HCT116 (cell line): ENCODE results near the gene HEMK1.

ENCODE experiments used
- ATF3 ChIP-seq: IDR thresholded peaks from 2 replicates; pipeline ENCODE4 v1.6.1; 2012
- CTCF ChIP-seq, 3 experiments: fragments of 200-600 bp in 1 of 3; sonication (generic) in 1 of 3; IDR thresholded peaks in 2 of 3; conservative IDR thresholded peaks in 1 of 3; 2 replicates each; pipeline ENCODE4 v1.5.1; 2012 to 2017; ENCODE audit warnings: low read depth in 2 of 3, low read length in 2 of 3, antibody characterized with exemption in 1 of 3, borderline replicate concordance in 1 of 3, control low read depth in 1 of 3, mild to moderate bottlenecking in 1 of 3, mixed read lengths in 1 of 3, mixed run types in 1 of 3, moderate library complexity in 1 of 3; ENCODE audit not compliant: insufficient read depth in 1 of 3
- ELF1 ChIP-seq: IDR thresholded peaks from 2 replicates; pipeline ENCODE4 v1.6.1; 2012; ENCODE audit warnings: low read depth, borderline replicate concordance
- EZH2 ChIP-seq: fragments of 200-600 bp; sonication (generic); IDR thresholded peaks from 2 replicates; pipeline ENCODE4 v1.6.1; 2017; ENCODE audit warnings: antibody characterized with exemption, mixed run types
- EZH2phosphoT487 ChIP-seq: fragments of 200-600 bp; IDR thresholded peaks from 2 replicates; pipeline ENCODE4 v1.6.1; 2018; ENCODE audit warnings: antibody characterized with exemption, borderline replicate concordance
- FOSL1 ChIP-seq: IDR thresholded peaks from 2 replicates; pipeline ENCODE4 v1.6.1; 2012; ENCODE audit warnings: low read depth
- JUND ChIP-seq: IDR thresholded peaks from 2 replicates; pipeline ENCODE4 v1.6.1; 2012
- MAX ChIP-seq: IDR thresholded peaks from 2 replicates; pipeline ENCODE4 v1.6.1; 2012
- POLR2A ChIP-seq: IDR thresholded peaks from 2 replicates; pipeline ENCODE4 v1.7.0; 2011; ENCODE audit warnings: borderline replicate concordance; ENCODE audit not compliant: insufficient read depth, insufficient read length; ENCODE audit errors: extremely low read depth
- POLR2AphosphoS5 ChIP-seq: IDR thresholded peaks from 2 replicates; pipeline ENCODE4 v1.6.1; 2011; ENCODE audit warnings: mild to moderate bottlenecking, low read depth, low read length, moderate library complexity
- SIN3A ChIP-seq: IDR thresholded peaks from 2 replicates; pipeline ENCODE4 v1.6.1; 2012; ENCODE audit warnings: low read depth
- TCF7L2 ChIP-seq: IDR thresholded peaks from 2 replicates; pipeline ENCODE4 v1.7.0; 2011; ENCODE audit warnings: borderline replicate concordance, inconsistent platforms; ENCODE audit not compliant: insufficient read depth, insufficient read length; ENCODE audit errors: extremely low read depth
- ZNF274 ChIP-seq: fragments of 200-500 bp; sonication (Bioruptor generic); IDR thresholded peaks from 2 replicates; pipeline ENCODE4 v1.6.1; 2014; ENCODE audit warnings: mild to moderate bottlenecking, low read depth, low read length, inconsistent platforms

GRCh38 chr3:50620420-50620819 lies 51.1 kb downstream of the HEMK1 start:
- no peak for TF ChIP-seq EZH2
- 0 out of 6 replicates have a peak, but pooled peaks of 1 of the 3 experiments have one; percentile 6 for TF ChIP-seq CTCF (IDR thresholded peaks at IDR 0.05 in 2 of 3, conservative IDR thresholded peaks at IDR 0.05 in 1 of 3; ENCODE audit: borderline replicate concordance in 1 of 3, insufficient read depth in 1 of 3, low read depth in 2 of 3, low read length in 2 of 3)
- no peak for TF ChIP-seq POLR2A
- TF ChIP-seq ATF3: no peak
- no peak for TF ChIP-seq FOSL1
- TF ChIP-seq TCF7L2: no peak
- TF ChIP-seq ZNF274: no peak
- TF ChIP-seq MAX: no peak
- no peak for TF ChIP-seq JUND
- no peak for TF ChIP-seq EZH2phosphoT487
- no peak for TF ChIP-seq SIN3A
- no peak for TF ChIP-seq POLR2AphosphoS5
- no peak for TF ChIP-seq ELF1
